Activated B cell treated with CpG ODN at 0.5 μM for 24 hours (primary cell): ENCODE measurements around the gene PRKN. TPM values are rescaled to one million over a fixed set of nuclear protein-coding genes. Genes with fewer than 3 reads are reported as not detected.

Experiments used
- ATAC-seq: fragments of 200-7000 bp; cut with Tn5 transposase; one replicate; pipeline ENCODE4 v1.10.0; 2021; ENCODE audit warnings: low read depth, mild to moderate bottlenecking, moderate library complexity
- CTCF ChIA-PET: fragments of 350-600 bp; sonication (Branson Sonifier 250); formaldehyde crosslinking; loops from one replicate; lab custom pipeline; 2021; ENCODE audit warnings: antibody characterized with exemption; lab: Charles Lee
- POLR2A ChIA-PET: fragments of 350-600 bp; sonication (Branson Sonifier 250); formaldehyde crosslinking; loops from one replicate; lab custom pipeline; 2021; ENCODE audit warnings: antibody characterized with exemption; lab: Charles Lee
- DNase-seq: peaks from one replicate; pipeline ENCODE4 v3.0.0; 2022
- H3K27ac Mint-ChIP-seq: one replicate; pipeline ENCODE4 v1.8.0; 2020; ENCODE audit warnings: mixed read lengths
- H3K27me3 Mint-ChIP-seq: one replicate; pipeline ENCODE4 v1.8.0; 2021; ENCODE audit warnings: mixed read lengths
- H3K36me3 Mint-ChIP-seq: one replicate; pipeline ENCODE4 v1.8.0; 2021; ENCODE audit warnings: low read depth, mixed read lengths
- H3K4me1 Mint-ChIP-seq: one replicate; pipeline ENCODE4 v1.8.0; 2021; ENCODE audit warnings: mixed read lengths
- H3K4me3 Mint-ChIP-seq: one replicate; pipeline ENCODE4 v1.8.0; 2020; ENCODE audit warnings: mild to moderate bottlenecking, mixed read lengths
- H3K9me3 Mint-ChIP-seq: one replicate; pipeline ENCODE4 v1.8.0; 2020; ENCODE audit warnings: mixed read lengths
- intact Hi-C: fragments of 100-400 bp; cut with micrococcal nuclease; formaldehyde crosslinking; loops from one replicate; pipeline ENCODE4 v1.15.1; 2024
- total RNA-seq: library from RNA; stranded (reverse); gene quantifications from 2 replicates; pipeline ENCODE4 v1.2.3, GENCODE V29; 2022
- TF ChIP-seq, protein P1 (sequence below): fragments of 200-600 bp; IDR thresholded peaks from one replicate; pipeline ENCODE4 v1.8.0; 2022; ENCODE audit warnings: antibody characterized with exemption, mild to moderate bottlenecking

The PRKN gene
- total RNA-seq, 1 donor from 2014 or later = 2.3 TPM

DNA sequence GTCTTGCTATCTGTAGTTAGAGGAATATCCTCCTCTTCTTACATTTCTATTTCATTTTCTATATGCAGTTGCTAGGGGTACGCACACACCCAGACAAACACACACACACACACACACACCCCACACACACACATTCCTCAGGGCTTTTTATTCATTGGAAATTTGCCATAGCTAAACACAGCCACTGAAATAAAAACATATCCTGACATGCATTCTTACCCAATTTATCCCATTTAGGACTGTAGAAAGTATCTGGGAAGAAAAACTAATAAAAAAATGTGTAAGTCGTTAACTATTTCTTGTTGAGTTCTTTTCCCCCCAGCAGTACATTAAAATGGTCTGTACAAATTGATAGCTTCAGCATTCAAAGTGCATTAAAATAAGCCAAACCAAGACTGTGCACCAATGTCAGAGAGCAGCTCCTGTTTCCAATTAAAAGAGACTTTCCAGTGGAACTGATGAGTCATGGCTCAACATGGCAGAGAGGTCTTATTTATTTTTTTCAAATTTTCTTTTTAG, 1095.8 kb downstream of the PRKN start:
- Mint-ChIP-seq H3K4me3 (no peak overlapping the region), H3K27ac (no peak overlapping the region), H3K36me3 (no peaks in the 10 kb centered on the region), H3K27me3 (no peaks in the 10 kb centered on the region), H3K4me1 (no peaks in the 10 kb centered on the region), H3K9me3 (no peaks in the 10 kb centered on the region)
- DNase-seq (no peak), ATAC-seq (no peak)
- TF ChIP-seq, protein P1, sequence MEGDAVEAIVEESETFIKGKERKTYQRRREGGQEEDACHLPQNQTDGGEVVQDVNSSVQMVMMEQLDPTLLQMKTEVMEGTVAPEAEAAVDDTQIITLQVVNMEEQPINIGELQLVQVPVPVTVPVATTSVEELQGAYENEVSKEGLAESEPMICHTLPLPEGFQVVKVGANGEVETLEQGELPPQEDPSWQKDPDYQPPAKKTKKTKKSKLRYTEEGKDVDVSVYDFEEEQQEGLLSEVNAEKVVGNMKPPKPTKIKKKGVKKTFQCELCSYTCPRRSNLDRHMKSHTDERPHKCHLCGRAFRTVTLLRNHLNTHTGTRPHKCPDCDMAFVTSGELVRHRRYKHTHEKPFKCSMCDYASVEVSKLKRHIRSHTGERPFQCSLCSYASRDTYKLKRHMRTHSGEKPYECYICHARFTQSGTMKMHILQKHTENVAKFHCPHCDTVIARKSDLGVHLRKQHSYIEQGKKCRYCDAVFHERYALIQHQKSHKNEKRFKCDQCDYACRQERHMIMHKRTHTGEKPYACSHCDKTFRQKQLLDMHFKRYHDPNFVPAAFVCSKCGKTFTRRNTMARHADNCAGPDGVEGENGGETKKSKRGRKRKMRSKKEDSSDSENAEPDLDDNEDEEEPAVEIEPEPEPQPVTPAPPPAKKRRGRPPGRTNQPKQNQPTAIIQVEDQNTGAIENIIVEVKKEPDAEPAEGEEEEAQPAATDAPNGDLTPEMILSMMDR = no peak
- ChIA-PET POLR2A (no interaction called here), CTCF (no interaction called here)
- intact Hi-C loops = no loop called here

DNA sequence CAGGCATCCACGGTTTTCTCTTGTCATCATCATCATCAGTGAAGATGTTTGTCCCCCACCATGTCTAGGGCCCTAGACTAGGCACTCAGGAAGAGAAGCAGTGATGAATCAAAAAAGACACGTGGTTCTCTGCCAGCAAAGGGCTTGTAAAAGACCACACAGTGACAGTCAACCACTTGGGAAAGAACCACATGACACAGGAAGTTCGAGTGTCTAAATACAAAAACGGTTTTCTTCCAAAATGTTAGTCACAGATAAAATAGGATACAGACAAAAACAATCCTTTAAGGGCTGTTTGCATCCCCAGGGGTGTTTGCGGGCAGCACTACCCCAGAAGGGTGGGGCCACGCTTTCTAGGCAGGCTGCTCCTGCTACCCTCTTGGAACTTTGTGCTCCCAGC, 1096.9 kb downstream of the PRKN start:
- POLR2A ChIA-PET = no interaction called here
- no peak for ATAC-seq
- intact Hi-C loops = no loop called here
- DNase-seq = no peak
- H3K9me3 Mint-ChIP-seq = no peaks in the 10 kb centered on the region
- TF ChIP-seq, protein P1 = no peak
- no peaks in the 10 kb centered on the region for H3K36me3 Mint-ChIP-seq
- CTCF ChIA-PET = no interaction called here
- no peaks in the 10 kb centered on the region for H3K27me3 Mint-ChIP-seq
- no peak overlapping the region for H3K4me3 Mint-ChIP-seq
- no peak overlapping the region for H3K27ac Mint-ChIP-seq
- H3K4me1 Mint-ChIP-seq = no peaks in the 10 kb centered on the region

DNA sequence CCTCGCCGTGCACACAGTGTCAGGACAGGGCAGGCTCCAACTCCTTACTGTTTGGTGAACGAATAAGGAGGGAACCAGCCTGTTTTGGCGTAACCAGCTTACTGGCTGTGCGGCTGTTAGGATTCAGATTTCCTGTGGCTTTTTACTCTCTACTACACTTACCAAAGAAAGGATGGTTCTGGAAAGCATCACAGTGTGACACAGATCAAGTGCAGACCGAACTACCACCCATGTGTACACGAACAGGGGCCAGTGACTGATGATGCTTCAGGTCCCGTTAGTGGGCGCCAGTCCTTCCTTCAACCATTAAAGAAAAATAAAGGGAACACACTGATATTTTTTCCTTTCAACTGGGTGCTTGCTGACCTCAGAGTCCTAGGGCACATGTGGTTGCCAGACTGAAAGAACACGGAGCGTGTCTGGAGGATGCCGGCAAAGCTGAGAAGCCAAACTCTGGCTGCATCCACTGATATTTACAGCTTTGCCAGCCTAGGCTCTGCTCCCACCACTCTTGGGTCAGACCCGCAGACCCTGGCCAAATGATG, 1101.4 kb downstream of the PRKN start:
- CTCF ChIA-PET = no interaction called here
- H3K27me3 Mint-ChIP-seq = no peaks in the 10 kb centered on the region

DNA sequence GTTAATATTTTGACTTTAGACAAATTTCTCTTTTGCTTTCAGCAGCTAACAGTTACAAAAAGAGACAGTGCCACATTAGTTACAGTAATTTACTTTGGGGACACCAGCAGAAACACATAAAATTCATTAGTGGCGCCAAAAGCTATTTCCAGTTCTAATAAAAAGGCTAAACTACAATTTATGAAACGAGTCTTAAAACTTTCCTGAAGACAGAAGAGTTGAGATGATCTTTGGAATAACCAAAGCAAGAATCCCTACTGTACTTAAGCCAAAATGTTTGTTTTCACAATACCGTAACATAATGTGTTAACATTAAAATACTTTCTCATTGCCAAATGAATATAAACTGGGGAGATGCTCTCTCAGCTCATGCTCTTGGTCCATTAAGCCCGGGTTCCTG, 1103.5 kb downstream of the PRKN start:
- Mint-ChIP-seq H3K27me3 (no peaks in the 10 kb centered on the region), H3K36me3 (no peaks in the 10 kb centered on the region), H3K9me3 (peaks cover 3% of the 10 kb centered on the region), H3K4me1 (no peaks in the 10 kb centered on the region), H3K27ac (no peak overlapping the region), H3K4me3 (no peak overlapping the region)
- intact Hi-C loops = no loop called here
- ATAC-seq (no peak), DNase-seq (no peak)
- CTCF ChIA-PET = no interaction called here
- TF ChIP-seq, protein P1 = no peak
- POLR2A ChIA-PET = no interaction called here

More for the DNA sequence above, 1101.4 kb downstream of the PRKN start:
- Mint-ChIP-seq H3K27ac (no peak overlapping the region), H3K9me3 (no peaks in the 10 kb centered on the region), H3K36me3 (no peaks in the 10 kb centered on the region), H3K4me1 (no peaks in the 10 kb centered on the region), H3K4me3 (no peak overlapping the region)
- intact Hi-C loops = no loop called here
- TF ChIP-seq, protein P1 = no peak
- POLR2A ChIA-PET = no interaction called here
- no peak for DNase-seq
- no peak for ATAC-seq

DNA sequence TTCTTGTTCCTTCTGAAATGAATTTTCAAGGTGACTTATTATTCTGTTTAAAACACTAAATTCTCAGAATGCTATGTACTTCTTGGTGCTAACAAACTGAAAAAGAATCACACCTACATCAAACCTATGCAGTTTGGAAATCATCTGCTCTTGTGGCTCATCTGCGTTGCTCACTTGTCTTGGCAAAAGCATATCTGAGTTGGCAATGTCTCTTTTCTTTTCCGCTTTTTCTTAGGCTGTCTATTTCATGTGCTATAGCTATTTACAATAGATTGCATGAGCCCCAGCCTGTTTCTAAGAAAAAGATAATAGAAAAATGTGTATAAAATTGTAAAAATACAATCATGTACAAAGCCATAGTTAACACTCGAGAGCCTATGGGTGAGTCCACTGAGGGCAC, 1104.8 kb downstream of the PRKN start:
- intact Hi-C loops = no loop called here
- Mint-ChIP-seq H3K36me3 (no peaks in the 10 kb centered on the region), H3K4me3 (no peak overlapping the region), H3K27ac (no peak overlapping the region), H3K9me3 (peaks cover 3% of the 10 kb centered on the region), H3K4me1 (no peaks in the 10 kb centered on the region), H3K27me3 (no peaks in the 10 kb centered on the region)
- ATAC-seq (no peak), DNase-seq (no peak)
- CTCF ChIA-PET = no interaction called here
- POLR2A ChIA-PET = no interaction called here
- TF ChIP-seq, protein P1 = no peak
